Neural cell (in vitro differentiated cells): Measurements from ENCODE around the gene KRTAP10-3.

ENCODE experiments used
- EP300 ChIP-seq: fragments of 450-650 bp; conservative IDR thresholded peaks from 2 replicates; pipeline ENCODE4 v1.6.1; 2014; ENCODE audit warnings: antibody characterized with exemption, mild to moderate bottlenecking, moderate library complexity; ENCODE audit not compliant: poor library complexity, severe bottlenecking
- EZH2 ChIP-seq: fragments of 200-600, 300-800 bp; shearing (Covaris generic), sonication (generic); IDR thresholded peaks from 2 replicates; pipeline ENCODE4 v1.6.1; 2014; ENCODE audit warnings: antibody characterized with exemption, low read length, borderline replicate concordance, mild to moderate bottlenecking; ENCODE audit not compliant: insufficient read depth, poor library complexity, severe bottlenecking
- POLR2AphosphoS5 ChIP-seq: IDR thresholded peaks from 2 replicates; pipeline ENCODE4 v1.6.1; 2012
- RAD21 ChIP-seq: fragments of 450-650 bp; conservative IDR thresholded peaks from 2 replicates; pipeline ENCODE4 v1.6.1; 2014; ENCODE audit warnings: antibody characterized with exemption, mild to moderate bottlenecking, moderate library complexity
- SMC3 ChIP-seq: fragments of 450-650 bp; conservative IDR thresholded peaks from 2 replicates; pipeline ENCODE4 v1.6.1; 2014; ENCODE audit warnings: antibody characterized with exemption, mild to moderate bottlenecking, moderate library complexity; ENCODE audit not compliant: poor library complexity
- TAF1 ChIP-seq: IDR thresholded peaks from 2 replicates; pipeline ENCODE4 v1.6.1; 2012; ENCODE audit warnings: low read depth
- TF ChIP-seq, protein P1 (sequence below): fragments of 450-650 bp; IDR thresholded peaks from 2 replicates; pipeline ENCODE4 v1.5.1; 2014; ENCODE audit warnings: antibody characterized with exemption, mild to moderate bottlenecking, moderate library complexity; ENCODE audit not compliant: poor library complexity, severe bottlenecking

- TF ChIP-seq, protein P1, sequence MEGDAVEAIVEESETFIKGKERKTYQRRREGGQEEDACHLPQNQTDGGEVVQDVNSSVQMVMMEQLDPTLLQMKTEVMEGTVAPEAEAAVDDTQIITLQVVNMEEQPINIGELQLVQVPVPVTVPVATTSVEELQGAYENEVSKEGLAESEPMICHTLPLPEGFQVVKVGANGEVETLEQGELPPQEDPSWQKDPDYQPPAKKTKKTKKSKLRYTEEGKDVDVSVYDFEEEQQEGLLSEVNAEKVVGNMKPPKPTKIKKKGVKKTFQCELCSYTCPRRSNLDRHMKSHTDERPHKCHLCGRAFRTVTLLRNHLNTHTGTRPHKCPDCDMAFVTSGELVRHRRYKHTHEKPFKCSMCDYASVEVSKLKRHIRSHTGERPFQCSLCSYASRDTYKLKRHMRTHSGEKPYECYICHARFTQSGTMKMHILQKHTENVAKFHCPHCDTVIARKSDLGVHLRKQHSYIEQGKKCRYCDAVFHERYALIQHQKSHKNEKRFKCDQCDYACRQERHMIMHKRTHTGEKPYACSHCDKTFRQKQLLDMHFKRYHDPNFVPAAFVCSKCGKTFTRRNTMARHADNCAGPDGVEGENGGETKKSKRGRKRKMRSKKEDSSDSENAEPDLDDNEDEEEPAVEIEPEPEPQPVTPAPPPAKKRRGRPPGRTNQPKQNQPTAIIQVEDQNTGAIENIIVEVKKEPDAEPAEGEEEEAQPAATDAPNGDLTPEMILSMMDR = no peak
- TF ChIP-seq POLR2AphosphoS5 = no peak
- TF ChIP-seq EZH2 = no peak
- no peak for TF ChIP-seq RAD21
- TF ChIP-seq EP300 = no peak
- no peak for TF ChIP-seq SMC3
- TF ChIP-seq TAF1 = no peak
These were observed 18.5 kb downstream of the KRTAP10-3 start, which contains the start of gene KRTAP10-1 for GRCh38 chr21:44539991-44540666.
